ENCODE measurements around the gene INSYN1. TPM values are rescaled to one million over a fixed set of nuclear protein-coding genes. Genes with fewer than 3 reads are reported as not detected.

The INSYN1 gene
- total and polyA plus RNA-seq, 10 of the 15 experiments (the other 5 are each of a cell fraction or from before 2014, with no cell fraction given): not detected

DNA sequence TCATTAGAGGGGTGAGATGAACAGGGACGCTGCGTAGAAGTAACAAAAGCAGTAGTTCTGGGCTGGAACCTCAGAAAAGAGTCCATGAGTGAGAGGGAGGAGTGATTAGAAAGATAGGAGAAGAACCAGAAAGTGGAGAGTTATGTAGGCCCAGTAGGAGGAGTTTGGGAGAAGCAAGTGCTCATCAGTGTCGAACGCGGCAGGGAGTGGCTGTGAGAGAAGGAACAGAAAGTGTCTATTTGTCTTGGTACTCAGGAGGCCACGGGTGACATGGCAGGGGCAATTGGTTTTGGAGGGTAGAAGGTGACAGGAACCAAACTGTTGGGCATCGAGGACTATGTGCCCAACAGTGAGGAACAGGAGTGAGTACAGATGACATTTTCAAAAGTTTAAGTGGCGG, 1.3 kb upstream of the INSYN1 start:
- WGBS (ENCODE audit: insufficient coverage, insufficient replicate concordance, low lambda C conversion rate, missing lambda C conversion rate): 14% methylated on average over 8 of the region's 8 CpGs
- in situ Hi-C loops (cut with MboI) (no loop called here), intact Hi-C loops (cut with micrococcal nuclease; ENCODE audit: unreplicated experiment) (no loop called here)
- no peak for FAIRE-seq
- Histone ChIP-seq H2AFZ (ENCODE audit: control insufficient read depth, low read depth, low read length) (no peak overlapping the region), H4K20me1 (ENCODE audit: control insufficient read depth, insufficient read depth) (no peaks in the 10 kb centered on the region), H3K4me2 (ENCODE audit: control insufficient read depth, insufficient read depth) (no peak overlapping the region), H3K4me1 (ENCODE audit: control insufficient read depth, insufficient read depth, low read length) (no peaks in the 10 kb centered on the region), H3K9me3 (replicated peaks; ENCODE audit: control insufficient read depth, insufficient read depth, low read length) (no peaks in the 10 kb centered on the region), H3K27ac (ENCODE audit: control insufficient read depth, insufficient read depth) (no peak overlapping the region), H3K27me3 (replicated peaks in 1 of 2; ENCODE audit: control insufficient read depth in 2 of 2, insufficient read depth in 2 of 2, low read length in 1 of 2) (peaks cover 5 to 7% of the 10 kb centered on the region in 2 experiments; a peak in 3 of 4 replicates), H3K4me3 (no peak overlapping the region), H3K9ac (ENCODE audit: control insufficient read depth, insufficient read depth, low read length) (no peak overlapping the region), H3K36me3 (ENCODE audit: control insufficient read depth in 2 of 2, insufficient read depth in 2 of 2, low read length in 1 of 2) (no peaks in the 10 kb centered on the region), H3K79me2 (ENCODE audit: control insufficient read depth, insufficient read depth, low read length) (no peaks in the 10 kb centered on the region)
- POLR2A ChIA-PET: no interaction called here
- RAD21 ChIA-PET (ENCODE audit: unreplicated experiment): interaction anchor here (0.7 kb wide), 1 partner anchor 17 kb away, joined by 3 read pairs; no protein-coding TSS in a partner anchor
- CTCF ChIA-PET: no interaction called here
- TF ChIP-seq ZNF207 (IDR thresholded peaks at IDR 0.05; ENCODE audit: borderline replicate concordance) (no peak), IKZF2 (IDR thresholded peaks at IDR 0.05) (no peak), HDAC6 (IDR thresholded peaks at IDR 0.05; ENCODE audit: unreplicated experiment) (no peak), CBX3 (IDR thresholded peaks at IDR 0.05; ENCODE audit: borderline replicate concordance, low read depth) (no peak)
- BruUV-seq (replicated peaks): no TSS peak
- no peak for ATAC-seq
- SMC1A ChIA-PET (ENCODE audit: uncharacterized antibody, unreplicated experiment): no interaction called here
- no peak for DNase-seq (ENCODE audit: low read depth, low spot score)

GRCh38 chr15:73752806-73753193, 351 bp downstream of the INSYN1 start:
- in situ Hi-C loops (cut with MboI) (no loop called here), intact Hi-C loops (cut with micrococcal nuclease; ENCODE audit: unreplicated experiment) (no loop called here)
- no peak overlapping the region for H2AFZ ChIP-seq (ENCODE audit: control insufficient read depth, low read depth, low read length)
- no peaks in the 10 kb centered on the region for H3K4me1 ChIP-seq (ENCODE audit: control insufficient read depth, insufficient read depth, low read length)
- H3K79me2 ChIP-seq (ENCODE audit: control insufficient read depth, insufficient read depth, low read length): no peaks in the 10 kb centered on the region
- no peaks in the 10 kb centered on the region for H3K36me3 ChIP-seq (ENCODE audit: control insufficient read depth in 2 of 2, insufficient read depth in 2 of 2, low read length in 1 of 2)
- SMC1A ChIA-PET (ENCODE audit: uncharacterized antibody, unreplicated experiment): no interaction called here
- no peak overlapping the region for H3K4me3 ChIP-seq
- FAIRE-seq: no peak
- H3K9me3 ChIP-seq (replicated peaks; ENCODE audit: control insufficient read depth, insufficient read depth, low read length): no peaks in the 10 kb centered on the region
- peaks cover 4 to 7% of the 10 kb centered on the region in 2 experiments; a peak in 3 of 4 replicates for H3K27me3 ChIP-seq (replicated peaks in 1 of 2; ENCODE audit: control insufficient read depth in 2 of 2, insufficient read depth in 2 of 2, low read length in 1 of 2)
- CTCF ChIA-PET: no interaction called here
- 0% methylated on average over 18 of the region's 56 CpGs for WGBS (ENCODE audit: insufficient coverage, insufficient replicate concordance, low lambda C conversion rate, missing lambda C conversion rate)
- no peak overlapping the region for H3K4me2 ChIP-seq (ENCODE audit: control insufficient read depth, insufficient read depth)
- H4K20me1 ChIP-seq (ENCODE audit: control insufficient read depth, insufficient read depth): no peaks in the 10 kb centered on the region
- no peak overlapping the region for H3K9ac ChIP-seq (ENCODE audit: control insufficient read depth, insufficient read depth, low read length)
- POLR2A ChIA-PET: no interaction called here
- no peak for DNase-seq (ENCODE audit: low read depth, low spot score)
- no peak overlapping the region for H3K27ac ChIP-seq (ENCODE audit: control insufficient read depth, insufficient read depth)
- BruUV-seq (replicated peaks): no TSS peak
- no peak for ATAC-seq
- RAD21 ChIA-PET (ENCODE audit: unreplicated experiment): no interaction called here
- TF ChIP-seq, protein P1, sequence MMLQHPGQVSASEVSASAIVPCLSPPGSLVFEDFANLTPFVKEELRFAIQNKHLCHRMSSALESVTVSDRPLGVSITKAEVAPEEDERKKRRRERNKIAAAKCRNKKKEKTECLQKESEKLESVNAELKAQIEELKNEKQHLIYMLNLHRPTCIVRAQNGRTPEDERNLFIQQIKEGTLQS (IDR thresholded peaks at IDR 0.05; ENCODE audit: borderline replicate concordance, extremely low read depth, low read depth, low read length): no peak
- no peak for TF ChIP-seq PAX5 (IDR thresholded peaks at IDR 0.05; ENCODE audit: borderline replicate concordance, low read depth, low read length)
- no peak for TF ChIP-seq KLF5 (IDR thresholded peaks at IDR 0.05; ENCODE audit: partially characterized antibody)
- TF ChIP-seq SMAD1 (IDR thresholded peaks at IDR 0.05; ENCODE audit: low read depth, partially characterized antibody): no peak
- TF ChIP-seq CHD4 (IDR thresholded peaks at IDR 0.05): no peak
- no peak for TF ChIP-seq TAF1 (IDR thresholded peaks at IDR 0.05; ENCODE audit: borderline replicate concordance, low read depth, low read length)

All from GM12878 (cell line).